Measurements from ENCODE around the gene DRC7.
"Not testable (repeated sequence)": the region's sequence is repeated elsewhere in the genome, so short reads cannot be mapped to it uniquely, and the experiment has no call there.

- TF ChIP-seq EZH2phosphoT487 (IDR thresholded peaks at IDR 0.05; ENCODE audit: insufficient read depth, low read depth); EZH2 (IDR thresholded peaks at IDR 0.05; ENCODE audit: insufficient read depth, poor library complexity, severe bottlenecking): not testable (repeated sequence)
Observed at GRCh38 chr16:57746316-57746715, 51.7 kb downstream of the DRC7 start.

Data from GM23248 (cell line).